Islet of Langerhans (tissue), 1 donor: ENCODE measurements around the gene PAXIP1.

ENCODE experiments used
- FAIRE-seq: peaks from one replicate; lab custom pipeline; 2011; peaks lifted over from hg19 to GRCh38; lab: Jason Lieb, UNC

Gene PAXIP1

GRCh38 chr7:154990964-154991540 lies 11.9 kb downstream of the PAXIP1 start:
- no peak for FAIRE-seq

DNA sequence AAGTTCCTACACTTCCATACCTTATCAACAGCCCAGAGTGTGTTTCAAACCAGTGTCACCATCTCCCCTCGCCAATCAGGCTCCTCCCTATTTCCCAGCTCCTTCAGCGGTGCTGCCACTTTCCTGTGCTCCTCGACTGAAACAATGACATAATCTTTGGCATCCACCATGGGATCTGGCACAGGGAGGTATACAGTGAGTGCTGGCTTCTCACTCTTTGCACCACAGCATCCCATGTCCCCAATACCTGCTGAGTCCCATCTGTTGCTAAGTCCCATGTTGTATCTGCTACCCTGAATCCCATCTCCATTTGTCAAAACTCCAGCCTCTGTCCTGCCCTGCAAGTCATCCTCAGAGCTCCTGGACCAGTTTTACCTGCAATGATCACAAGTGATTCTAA lies 15.4 kb downstream of the PAXIP1 start:
- no peak for FAIRE-seq

GRCh38 chr7:154986200-154986945 lies 16.6 kb downstream of the PAXIP1 start:
- FAIRE-seq: no peak

DNA sequence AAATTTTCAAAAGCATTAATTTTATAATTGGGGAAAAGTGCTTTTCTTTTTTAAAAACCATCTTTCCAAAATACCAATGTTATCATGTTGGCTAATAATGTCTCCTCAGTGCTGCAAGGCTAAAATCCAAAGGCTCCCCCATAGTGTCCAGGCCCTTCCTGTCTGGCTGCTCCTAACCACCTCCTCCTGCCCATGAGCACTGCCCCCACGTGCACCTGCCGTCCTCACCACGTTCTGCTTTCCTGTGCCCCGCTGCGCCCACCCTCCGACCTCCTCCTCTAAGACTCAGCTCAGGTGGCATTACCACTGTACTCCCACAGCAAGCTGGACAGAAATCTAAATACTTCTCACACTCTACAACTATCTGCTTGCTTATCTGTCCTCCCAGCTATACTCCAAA lies 17.7 kb downstream of the PAXIP1 start:
- FAIRE-seq: no peak

DNA sequence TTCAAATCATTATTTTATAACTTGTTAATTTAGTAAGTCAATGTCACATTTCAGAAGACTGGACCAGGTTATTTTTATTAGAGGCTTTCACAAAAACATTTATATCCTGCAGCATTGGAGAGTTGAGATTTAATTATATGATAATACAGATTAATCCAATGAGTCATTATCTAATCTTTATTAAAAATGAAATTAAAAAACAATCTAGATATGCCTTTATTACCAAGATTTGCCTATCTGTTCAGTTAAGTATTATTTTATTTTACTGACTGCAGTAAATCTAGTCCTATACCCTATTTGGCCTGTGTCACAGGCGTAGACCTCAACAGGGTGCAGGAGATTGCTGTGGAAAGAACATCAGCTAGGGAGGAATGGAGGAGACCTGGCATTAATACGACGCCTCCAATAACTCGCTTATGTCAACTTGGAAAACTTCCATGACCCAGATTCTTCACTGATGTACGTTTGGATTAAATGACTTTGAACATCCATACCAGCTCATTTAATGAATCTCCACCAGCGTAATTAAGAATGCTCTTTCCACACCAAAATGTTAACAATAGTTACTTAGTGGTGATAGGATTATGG lies 18.2 kb downstream of the PAXIP1 start:
- no peak for FAIRE-seq

DNA sequence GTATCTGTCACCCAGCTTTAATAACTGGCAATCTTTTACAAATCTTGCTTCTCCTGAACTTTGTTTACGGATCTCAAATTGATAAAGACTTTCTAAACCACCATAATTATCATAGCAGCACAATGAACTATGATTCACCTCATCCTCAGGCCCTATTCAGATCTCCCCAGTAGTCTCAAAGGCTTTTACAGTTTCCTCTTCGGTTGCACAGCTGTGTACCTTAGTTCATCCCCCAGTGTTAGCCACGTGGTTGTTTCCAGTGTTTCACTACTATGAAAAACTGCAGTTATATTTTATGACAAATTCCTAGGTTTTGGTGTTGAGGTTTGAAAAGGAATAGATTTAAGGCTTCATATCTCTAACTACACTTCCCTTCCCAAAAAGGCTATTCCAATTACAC lies 24.9 kb downstream of the PAXIP1 start:
- no peak for FAIRE-seq

DNA sequence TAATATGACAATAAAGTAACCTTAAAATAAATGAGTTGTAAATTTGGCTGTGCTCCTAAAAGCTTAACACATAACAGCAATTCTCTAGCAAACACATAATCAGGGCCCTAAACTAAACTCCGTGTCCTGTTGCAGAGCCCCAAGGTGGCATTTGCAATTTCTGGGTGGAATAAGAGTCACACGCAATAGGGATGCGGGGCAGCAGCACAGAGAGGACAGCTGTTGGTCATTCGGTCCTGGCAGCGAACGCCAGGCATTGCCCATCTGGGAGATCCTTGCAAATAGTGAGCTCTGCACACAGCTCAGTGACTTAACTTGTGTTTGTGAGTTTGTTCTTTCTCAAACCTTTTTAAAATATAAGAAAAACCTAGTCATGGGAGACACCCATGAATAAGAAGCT lies 25.7 kb downstream of the PAXIP1 start:
- no peak for FAIRE-seq

DNA sequence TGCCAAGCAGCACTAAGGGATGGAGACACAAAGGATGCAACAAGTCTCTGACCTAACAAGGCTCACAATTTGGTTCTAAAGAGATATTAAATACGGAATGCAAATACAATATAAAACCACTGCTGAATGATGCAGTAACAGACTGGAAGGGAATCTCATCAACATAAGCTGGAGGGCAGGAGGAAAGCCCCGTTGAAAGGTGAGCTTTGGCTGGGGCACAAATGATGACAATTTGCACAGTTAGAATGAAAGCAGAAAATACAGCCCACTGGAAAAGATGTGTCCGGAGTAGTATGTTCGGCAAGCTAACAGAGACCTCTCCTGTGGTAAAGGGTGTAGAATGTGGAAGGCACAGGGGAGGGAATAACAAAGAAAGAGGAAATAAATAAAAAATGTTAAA lies 26.1 kb downstream of the PAXIP1 start:
- FAIRE-seq: no peak

- no peak for FAIRE-seq
Measured at GRCh38 chr7:154975984-154976383, 26.9 kb downstream of the PAXIP1 start.

- FAIRE-seq: no peak
Measured at GRCh38 chr7:154973381-154973780, 29.5 kb downstream of the PAXIP1 start.

DNA sequence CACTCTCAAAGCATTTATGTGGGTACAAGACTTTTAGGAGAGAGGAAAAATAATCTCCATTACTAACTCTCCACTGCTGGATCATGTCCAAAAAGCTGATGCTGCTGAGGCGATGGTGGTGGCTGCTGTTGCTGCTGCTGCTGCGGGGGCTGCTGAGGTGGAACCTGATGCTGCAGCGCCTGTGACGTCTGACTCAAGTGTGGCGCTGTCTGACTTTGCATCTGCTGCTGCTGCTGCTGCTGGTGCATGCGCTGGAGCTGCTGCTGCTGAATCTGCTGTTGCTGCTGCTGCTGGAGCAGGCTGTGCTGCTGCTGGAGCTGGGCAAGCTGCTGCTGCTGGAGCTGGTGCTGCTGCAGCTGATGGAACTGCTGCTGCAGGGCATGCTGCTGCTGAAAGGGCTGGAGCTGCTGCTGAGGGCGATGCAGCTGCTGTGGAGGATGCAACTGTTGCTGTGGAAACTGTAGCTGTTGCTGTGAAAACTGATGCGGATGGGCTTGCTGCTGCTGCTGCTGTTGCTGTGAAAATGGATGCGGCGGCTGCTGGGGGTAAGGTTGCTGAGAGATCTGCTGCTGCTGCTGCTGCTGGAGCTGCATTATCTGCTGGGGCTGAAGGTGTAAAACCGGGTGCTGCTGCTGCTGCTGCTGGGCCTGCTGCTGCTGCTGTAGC lies 34.5 kb downstream of the PAXIP1 start:
- no peak for FAIRE-seq

DNA sequence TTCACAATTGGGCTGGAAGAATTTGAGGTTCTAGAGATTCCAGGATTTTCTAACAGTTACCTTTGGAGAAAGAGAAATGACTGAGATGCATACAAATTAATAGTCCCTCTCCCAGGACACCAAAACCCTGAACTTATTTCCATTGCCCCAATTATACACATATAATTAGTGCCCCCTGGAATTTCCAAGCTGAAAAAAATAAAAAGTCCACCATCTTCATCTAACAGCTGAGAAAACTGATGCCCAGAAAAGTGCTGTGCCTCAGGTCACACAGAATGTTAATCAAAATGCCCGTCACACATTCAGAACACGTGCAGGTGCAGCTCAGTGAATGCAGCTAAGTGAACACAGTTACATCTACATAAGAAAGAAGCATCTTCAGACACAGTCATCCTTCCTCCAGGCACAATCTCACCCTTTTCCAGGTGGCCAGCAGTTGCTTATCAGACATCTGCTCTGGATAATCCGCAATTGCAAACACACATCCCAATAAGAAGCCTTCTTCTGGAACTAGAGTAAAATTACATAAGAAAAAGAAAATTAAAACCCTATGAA lies 35.4 kb downstream of the PAXIP1 start:
- no peak for FAIRE-seq

DNA sequence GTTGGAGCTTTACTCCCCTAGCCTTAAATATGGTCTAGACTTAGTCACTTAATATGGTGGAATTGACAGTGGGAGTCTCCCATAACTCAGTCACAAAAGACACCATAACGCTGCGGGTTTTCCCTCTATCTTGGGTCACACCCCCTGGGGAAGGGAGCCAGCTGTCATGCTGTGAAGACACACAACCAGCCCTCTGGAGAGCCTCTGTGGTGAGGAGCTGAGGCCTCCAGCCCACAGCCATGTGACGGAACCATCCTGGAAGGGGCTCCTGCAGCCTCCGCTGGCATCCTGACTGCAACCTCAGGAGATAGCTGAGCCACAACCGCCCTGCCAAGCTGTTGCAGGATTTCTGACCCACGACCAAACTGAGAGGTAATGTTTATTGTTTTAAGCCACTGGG lies 37.9 kb downstream of the PAXIP1 start:
- no peak for FAIRE-seq

DNA sequence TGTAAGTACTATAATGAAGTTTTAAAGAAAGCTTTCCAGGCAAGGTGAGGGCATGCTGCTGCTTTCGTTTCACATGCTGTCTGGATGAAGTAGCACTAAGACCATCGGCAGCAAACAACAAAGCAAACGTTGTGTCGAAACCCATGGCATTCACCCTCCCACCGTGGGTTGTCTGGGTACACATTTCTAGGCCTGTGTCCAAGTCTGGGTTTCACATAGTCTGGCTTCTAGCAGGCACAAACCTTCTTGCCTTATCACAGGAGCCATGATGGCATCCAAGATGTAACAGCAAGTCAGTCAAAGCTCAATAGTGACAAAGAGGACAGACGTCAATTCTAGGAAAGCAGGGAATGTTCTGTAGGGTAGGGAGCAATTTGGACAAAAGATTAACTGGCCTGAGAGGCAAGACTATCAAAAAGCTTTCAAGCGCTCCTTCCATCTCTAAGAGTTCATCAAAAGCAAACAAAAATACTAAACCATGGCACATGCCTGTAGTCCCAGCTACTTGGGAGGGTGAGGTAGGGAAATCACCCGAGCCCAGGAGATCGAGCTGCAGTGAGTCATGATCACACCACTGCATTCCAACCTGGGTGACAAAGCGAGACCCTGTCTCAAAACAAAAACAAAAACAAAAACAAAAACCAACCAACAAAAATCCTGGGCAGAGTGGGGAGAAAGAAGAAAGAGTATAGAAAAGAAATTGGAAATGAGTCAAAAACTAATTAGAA lies 42.7 kb downstream of the PAXIP1 start:
- FAIRE-seq: no peak

DNA sequence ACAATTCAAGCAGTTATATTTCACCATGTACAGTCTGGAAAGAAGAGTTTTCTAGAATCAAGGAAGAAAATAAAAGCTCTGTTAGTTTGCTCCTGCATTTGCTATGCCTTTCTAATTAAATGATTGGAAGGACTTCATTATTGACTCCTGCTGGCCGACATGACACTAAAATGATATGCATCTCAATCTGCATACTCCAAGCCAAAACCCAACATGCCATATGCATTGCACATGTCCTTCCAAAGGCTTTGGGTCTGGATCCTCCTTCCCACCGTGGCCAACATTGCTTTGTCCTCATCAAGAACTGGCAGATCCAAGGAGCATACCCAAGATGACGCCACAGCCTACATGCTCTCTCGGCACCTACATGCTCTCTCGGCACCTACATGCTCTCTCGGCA lies 46.5 kb downstream of the PAXIP1 start:
- no peak for FAIRE-seq

GRCh38 chr7:154953006-154953684 lies 49.8 kb downstream of the PAXIP1 start:
- no peak for FAIRE-seq

DNA sequence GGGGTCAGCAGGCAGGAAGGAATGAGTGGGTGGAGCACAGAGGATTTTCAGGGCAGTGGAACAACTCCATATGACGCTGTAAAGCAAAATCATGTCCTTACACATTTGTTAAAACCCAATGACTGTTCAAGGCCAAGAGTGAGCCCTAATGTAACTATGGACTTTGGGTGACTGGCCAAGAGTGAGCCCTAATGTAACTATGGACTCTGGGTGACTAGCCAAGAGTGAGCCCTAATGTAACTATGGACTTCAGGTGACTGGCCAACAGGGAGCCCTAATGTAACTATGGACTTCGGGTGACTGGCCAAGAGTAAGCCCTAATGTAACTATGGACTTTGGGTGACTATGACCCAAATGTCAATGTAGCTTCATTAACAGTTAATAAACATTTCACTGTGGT lies 52.0 kb downstream of the PAXIP1 start:
- FAIRE-seq: no peak

- FAIRE-seq: no peak
Measured at GRCh38 chr7:154947604-154948003, 55.3 kb downstream of the PAXIP1 start.

DNA sequence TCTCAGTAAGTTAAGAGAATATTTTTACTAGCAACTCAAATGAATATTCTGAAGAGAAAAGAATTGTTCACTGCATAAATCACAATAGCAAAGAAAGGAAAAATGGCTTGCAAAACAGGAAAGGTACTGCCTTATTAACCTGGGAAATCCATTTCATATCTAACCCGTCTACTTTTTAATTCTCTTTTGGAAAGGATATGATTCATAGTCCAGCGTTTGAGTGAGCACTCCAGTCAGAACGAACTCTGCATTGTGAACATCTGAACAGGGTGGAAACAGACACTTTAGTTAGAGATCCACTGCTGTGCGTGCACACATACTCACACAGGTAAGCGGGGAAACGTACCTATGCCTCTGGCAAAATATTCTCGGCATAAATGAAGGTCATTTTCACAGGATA lies 56.8 kb downstream of the PAXIP1 start:
- FAIRE-seq: no peak

DNA sequence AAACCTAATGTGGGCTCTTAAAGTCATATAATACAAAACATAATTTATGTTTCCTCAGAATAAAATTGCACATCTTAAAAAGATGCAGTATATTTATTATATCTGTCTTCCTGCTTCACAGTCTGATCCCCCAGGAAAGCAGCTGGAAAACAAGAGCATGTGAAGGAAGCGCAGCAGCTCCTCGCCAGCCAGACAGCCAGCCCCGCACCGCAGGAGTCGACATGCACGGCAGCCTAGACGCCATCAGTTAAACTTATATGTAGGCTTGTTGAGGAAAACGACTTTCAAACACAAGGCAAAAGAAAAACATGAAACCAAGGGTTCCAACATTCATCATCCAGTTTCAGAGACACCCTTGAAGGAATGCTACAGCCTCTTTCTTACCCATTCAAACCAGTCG lies 59.0 kb downstream of the PAXIP1 start:
- no peak for FAIRE-seq

- FAIRE-seq: no peak
Measured at GRCh38 chr7:154942691-154943090, 60.2 kb downstream of the PAXIP1 start.

DNA sequence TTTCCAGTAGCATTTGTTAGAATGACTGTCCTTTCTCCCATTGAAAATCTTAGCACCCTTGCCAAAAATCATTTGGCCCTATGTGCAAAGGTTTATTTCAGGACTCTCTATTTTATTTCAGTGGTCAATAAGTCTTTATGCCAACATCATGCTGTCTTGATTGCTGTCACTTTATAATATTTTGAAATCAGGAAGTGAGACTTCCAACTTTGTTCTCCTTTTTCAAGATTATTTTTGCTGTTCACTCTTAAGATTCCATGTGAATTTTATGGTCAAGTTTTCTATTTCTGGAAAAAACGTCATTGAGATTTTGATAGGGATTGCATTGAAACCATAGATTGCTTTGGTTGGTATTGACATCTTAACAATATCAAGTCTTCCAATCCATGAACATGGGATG lies 65.1 kb downstream of the PAXIP1 start:
- FAIRE-seq: no peak
